Epithelial cell of proximal tubule (primary cell): ENCODE results near the gene ZSWIM6. TPM values are rescaled to one million over a fixed set of nuclear protein-coding genes. Genes with fewer than 3 reads are reported as not detected.
"Not testable (repeated sequence)": the region's sequence is repeated elsewhere in the genome, so short reads cannot be mapped to it uniquely, and the experiment has no call there.

Experiments used
- DNase-seq: peaks from one replicate; pipeline ENCODE4 v3.0.0-alpha.2; 2011; ENCODE audit warnings: low read depth
- H3K4me3 ChIP-seq: 2 replicates; pipeline ENCODE4 v1.5.1; 2011; ENCODE audit warnings: low read depth, mild to moderate bottlenecking, low read length
- total RNA-seq: library from RNA; depleted of rRNA; stranded (reverse); fragments of >200 nt; gene quantifications from 2 replicates; pipeline ENCODE4 v1.2.3, GENCODE V29; 2015
- TF ChIP-seq, protein P1 (sequence below): conservative IDR thresholded peaks from 2 replicates; pipeline ENCODE4 v1.5.1; 2012; ENCODE audit warnings: low read depth, mild to moderate bottlenecking, low read length

Gene ZSWIM6
- total RNA-seq, 1 donor from 2014 or later = 8.2 TPM

DNA sequence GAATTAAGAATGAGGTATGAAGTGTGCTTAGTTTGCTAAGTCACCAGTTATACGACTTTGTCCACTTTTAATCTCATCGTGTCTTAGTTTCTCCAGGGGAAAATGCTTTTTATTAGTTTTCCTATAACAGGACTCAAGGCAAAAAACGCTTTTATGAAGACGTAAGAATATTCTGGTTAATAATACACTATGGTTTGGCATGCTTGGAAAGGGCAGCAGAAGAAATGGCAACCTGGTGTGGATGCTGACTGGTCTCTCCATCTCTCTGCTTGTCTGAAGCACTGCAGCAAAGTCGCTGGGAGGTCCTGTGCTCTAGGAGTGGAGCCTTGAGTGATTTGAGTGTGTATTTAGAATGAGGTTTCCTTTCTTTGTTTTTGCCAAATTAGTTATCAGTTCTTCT is 78.8 kb downstream of the ZSWIM6 start:
- DNase-seq = no peak
- H3K4me3 ChIP-seq = no peak overlapping the region
- TF ChIP-seq, protein P1, sequence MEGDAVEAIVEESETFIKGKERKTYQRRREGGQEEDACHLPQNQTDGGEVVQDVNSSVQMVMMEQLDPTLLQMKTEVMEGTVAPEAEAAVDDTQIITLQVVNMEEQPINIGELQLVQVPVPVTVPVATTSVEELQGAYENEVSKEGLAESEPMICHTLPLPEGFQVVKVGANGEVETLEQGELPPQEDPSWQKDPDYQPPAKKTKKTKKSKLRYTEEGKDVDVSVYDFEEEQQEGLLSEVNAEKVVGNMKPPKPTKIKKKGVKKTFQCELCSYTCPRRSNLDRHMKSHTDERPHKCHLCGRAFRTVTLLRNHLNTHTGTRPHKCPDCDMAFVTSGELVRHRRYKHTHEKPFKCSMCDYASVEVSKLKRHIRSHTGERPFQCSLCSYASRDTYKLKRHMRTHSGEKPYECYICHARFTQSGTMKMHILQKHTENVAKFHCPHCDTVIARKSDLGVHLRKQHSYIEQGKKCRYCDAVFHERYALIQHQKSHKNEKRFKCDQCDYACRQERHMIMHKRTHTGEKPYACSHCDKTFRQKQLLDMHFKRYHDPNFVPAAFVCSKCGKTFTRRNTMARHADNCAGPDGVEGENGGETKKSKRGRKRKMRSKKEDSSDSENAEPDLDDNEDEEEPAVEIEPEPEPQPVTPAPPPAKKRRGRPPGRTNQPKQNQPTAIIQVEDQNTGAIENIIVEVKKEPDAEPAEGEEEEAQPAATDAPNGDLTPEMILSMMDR = no peak

DNA sequence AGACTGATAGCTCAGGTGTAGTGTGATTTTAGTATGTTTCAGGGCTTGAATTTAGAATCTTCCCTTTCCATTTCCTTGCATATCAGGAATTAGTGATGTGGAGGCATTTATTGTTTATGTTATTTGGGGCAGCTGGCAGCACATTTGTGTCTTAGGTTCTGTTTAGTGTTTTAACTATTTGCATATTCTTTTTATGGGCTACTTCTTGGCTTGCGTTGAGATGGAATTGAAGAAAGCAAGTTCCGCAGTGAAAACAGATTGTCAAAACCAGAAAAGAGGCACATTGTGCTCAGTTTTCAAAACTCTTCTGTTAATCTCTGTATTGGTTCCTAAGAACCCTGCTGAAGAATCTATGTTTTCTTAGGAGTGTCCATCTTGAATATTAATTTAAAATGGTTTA is 80.3 kb downstream of the ZSWIM6 start:
- H3K4me3 ChIP-seq = no peak overlapping the region
- TF ChIP-seq, protein P1 = no peak
- DNase-seq = no peak

DNA sequence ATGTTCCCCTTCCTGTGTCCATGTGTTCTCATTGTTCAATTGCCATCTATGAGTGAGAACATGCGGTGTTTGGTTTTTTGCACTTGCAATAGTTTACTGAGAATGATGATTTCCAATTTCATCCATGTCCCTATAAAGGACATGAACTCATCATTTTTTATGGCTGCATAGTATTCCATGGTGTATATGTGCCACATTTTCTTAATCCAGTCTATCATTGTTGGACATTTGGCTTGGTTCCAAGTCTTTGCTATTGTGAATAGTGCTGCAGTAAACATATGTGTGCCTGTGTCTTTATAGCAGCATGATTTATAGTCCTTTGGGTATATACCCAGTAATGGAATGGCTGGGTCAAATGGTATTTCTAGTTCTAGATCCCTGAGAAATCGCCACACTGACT is 81.1 kb downstream of the ZSWIM6 start:
- not testable (repeated sequence) for DNase-seq, H3K4me3 ChIP-seq

DNA sequence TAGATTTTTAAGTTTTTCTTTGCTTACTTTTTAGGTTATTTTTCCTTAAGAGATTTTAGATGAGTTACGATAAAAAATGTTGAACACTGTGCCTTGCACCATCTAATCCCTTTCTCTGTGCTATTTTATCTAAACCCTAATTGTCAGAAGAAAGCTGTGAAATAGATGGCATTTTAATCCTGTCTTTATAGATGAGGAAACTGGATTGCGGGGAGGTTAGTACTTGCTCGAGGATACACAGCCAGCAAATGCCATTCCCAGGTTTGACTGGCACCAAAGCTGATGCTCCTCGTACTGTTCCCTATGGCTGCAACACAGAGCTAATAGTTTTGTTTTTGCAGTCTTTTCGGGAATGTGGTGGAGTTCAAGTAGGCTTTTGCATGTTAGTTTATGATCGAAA is 82.7 kb downstream of the ZSWIM6 start:
- DNase-seq = no peak
- H3K4me3 ChIP-seq = no peak overlapping the region
- TF ChIP-seq, protein P1 = no peak

DNA sequence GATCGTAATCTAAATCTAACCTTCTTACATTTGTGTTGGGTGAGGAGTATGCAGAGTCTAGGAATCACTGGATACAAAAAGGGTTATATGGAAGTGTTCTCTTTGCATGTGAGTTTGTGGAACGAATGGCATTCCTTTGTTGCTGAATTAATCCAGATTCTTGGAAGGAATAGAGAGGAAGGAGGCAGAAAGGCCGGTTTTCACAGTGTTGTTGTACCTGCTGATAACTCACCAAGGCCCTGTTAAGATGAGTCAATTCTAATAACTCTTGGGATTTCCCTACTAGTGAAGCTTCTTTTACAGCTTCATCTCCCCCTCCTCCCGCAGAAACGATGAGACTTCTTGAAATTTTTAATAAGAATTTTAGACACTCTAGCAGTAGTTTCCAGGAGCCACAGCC is 84.0 kb downstream of the ZSWIM6 start:
- TF ChIP-seq, protein P1 = no peak
- no peak overlapping the region for H3K4me3 ChIP-seq
- no peak for DNase-seq

DNA sequence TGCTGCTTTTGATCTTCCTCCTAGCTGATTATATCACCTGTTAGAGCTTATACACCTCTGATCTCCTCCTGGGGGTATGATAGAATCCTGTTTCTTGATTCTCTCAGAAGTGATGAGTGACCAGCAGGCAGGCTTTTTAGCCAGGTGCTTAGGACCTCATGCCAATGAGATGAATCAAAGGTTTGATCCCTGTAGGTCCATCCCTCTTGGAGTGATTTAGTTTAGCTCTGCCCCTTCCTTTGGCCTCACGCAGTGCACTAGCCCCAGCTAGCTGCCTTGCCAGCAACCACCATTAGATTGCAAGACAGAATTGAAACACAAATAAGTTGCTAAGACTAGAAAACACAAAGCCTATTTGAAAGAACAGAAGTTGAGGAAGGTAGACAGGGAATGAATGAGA is 84.4 kb downstream of the ZSWIM6 start:
- H3K4me3 ChIP-seq = no peak overlapping the region
- TF ChIP-seq, protein P1 = no peak
- no peak for DNase-seq

DNA sequence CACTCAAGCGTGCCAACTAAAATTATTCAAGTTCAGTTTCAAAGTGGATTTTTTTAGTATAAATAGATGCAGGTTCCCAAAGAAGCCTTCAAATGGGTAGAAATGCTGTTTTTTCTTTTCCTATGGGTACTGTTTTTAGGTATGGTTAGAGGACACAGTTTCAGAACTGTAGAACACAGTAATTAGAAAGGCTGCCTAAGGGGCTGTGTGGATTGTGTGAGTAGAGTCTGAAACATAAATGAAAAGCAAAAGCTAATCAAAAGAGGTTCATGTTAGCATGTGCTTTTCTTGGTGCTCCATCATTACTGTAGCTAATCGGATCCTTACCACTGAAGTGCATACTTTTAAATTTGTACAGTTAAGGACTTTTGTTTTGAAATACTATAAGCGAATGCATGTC is 85.3 kb downstream of the ZSWIM6 start:
- DNase-seq = no peak
- no peak overlapping the region for H3K4me3 ChIP-seq
- TF ChIP-seq, protein P1 = no peak

DNA sequence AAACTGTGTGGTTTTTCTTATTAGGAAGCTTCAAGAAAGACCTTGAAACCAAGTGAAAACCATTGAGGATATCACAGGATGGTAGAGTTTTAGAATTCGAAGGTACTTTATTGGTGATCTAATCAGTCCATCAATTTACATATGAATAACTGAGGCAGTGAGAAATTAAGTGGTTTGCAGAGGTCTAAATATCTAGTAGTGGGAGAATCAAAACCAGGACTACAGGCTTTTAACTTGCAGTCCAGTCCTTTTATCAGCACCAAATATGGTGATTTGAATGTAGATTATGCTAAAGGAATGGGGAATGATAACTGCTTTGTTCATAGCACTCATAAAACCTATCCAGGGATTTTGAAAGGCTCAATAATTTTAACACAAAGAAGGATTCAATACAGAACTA is 85.8 kb downstream of the ZSWIM6 start:
- H3K4me3 ChIP-seq = no peak overlapping the region
- TF ChIP-seq, protein P1 = no peak
- DNase-seq = no peak
